ENCODE measurements around the gene C1QTNF1. TPM values are rescaled to one million over a fixed set of nuclear protein-coding genes. Genes with fewer than 3 reads are reported as not detected.

Gene C1QTNF1
- total and polyA plus RNA-seq, 9 of the 15 experiments (the other 6 are each of a cell fraction or from before 2014, with no cell fraction given): 0.09 TPM; not detected in 8

DNA sequence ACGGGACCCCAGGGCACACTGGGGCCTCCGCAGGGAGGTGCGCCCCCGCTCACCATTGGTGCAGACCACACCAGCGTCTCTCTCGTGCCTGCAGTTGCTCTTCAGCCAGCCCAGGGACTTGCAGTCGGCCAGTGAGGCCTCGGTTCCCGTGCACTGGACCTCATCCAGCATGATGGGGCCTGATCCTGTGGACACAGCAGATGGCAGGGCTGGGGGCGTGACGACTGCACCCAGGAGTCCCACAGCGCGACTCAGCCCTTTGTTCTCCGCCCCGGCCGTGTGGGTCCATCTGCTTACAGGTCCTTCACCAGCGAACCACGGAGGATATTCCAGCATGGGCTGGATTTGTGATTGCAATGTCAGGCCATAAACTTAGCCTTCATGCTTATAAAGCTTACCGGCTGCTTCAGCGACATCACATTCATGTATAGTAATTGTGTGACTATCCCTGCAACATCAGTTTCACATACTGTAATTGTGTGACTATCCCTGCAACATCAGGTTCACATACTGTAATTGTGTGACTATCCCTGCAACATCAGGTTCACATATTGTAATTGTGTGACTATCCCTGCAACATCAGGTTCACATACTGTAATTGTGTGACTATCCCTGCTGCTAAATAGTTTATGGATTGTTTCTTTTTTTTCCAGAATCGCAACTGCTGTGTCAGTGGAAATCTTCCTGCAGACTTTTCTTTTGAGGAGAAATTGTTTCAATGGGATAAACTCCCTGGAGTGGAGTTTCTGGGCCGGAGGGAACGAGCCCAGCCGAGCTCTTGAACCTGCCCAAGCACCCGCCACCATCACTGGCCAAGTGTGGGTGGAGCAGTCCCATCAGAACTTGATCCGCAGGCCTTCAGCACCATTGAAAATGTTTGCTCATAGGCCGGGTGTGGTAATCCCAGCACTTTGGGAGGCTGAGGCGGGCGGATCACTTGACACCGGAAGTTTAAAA lies 49.1 kb upstream of the C1QTNF1 start (continued):
- TF ChIP-seq FOXM1 (IDR thresholded peaks at IDR 0.05; ENCODE audit: low read depth) (peak; percentile 65), FOXM1 (CRISPR knock-in tag; IDR thresholded peaks at IDR 0.05; ENCODE audit: low read depth) (no peak), E2F3 (CRISPR knock-in tag; IDR thresholded peaks at IDR 0.05) (no peak), ZNF12 (CRISPR knock-in tag; IDR thresholded peaks at IDR 0.05) (no peak), XRCC4 (IDR thresholded peaks at IDR 0.05; ENCODE audit: extremely low read depth, insufficient read depth, insufficient read length) (no peak), ATF7 (IDR thresholded peaks at IDR 0.05) (peak; percentile 43; the same call in 1 of the 2 replicates), HDGF (IDR thresholded peaks at IDR 0.05) (no peak), CBX8 (IDR thresholded peaks at IDR 0.05; ENCODE audit: borderline replicate concordance, extremely low read depth, low read depth, low read length, poor library complexity, severe bottlenecking) (no peak)
- TF ChIP-seq, protein P1, sequence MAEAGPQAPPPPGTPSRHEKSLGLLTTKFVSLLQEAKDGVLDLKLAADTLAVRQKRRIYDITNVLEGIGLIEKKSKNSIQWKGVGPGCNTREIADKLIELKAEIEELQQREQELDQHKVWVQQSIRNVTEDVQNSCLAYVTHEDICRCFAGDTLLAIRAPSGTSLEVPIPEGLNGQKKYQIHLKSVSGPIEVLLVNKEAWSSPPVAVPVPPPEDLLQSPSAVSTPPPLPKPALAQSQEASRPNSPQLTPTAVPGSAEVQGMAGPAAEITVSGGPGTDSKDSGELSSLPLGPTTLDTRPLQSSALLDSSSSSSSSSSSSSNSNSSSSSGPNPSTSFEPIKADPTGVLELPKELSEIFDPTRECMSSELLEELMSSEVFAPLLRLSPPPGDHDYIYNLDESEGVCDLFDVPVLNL (CRISPR knock-in tag; IDR thresholded peaks at IDR 0.05; ENCODE audit: low read depth): no peak
- TF ChIP-seq, protein P2, sequence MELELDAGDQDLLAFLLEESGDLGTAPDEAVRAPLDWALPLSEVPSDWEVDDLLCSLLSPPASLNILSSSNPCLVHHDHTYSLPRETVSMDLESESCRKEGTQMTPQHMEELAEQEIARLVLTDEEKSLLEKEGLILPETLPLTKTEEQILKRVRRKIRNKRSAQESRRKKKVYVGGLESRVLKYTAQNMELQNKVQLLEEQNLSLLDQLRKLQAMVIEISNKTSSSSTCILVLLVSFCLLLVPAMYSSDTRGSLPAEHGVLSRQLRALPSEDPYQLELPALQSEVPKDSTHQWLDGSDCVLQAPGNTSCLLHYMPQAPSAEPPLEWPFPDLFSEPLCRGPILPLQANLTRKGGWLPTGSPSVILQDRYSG (tag; conservative IDR thresholded peaks at IDR 0.05; ENCODE audit: low read depth): no peak

All from K562 (cell line).